A549 (cell line): ENCODE data around the gene GREM1. TPM values are rescaled to one million over a fixed set of nuclear protein-coding genes. Genes with fewer than 3 reads are reported as not detected.

Experiments used
- ATAC-seq, 2 experiments: fragments of 200-7000 bp in 1 of 2; fragments of >200 bp in 1 of 2; cut with Nextera tagmentation in 1 of 2; cut with Tn5 transposase in 1 of 2; 3 replicates each; pipeline versions ENCODE4 v1.8.0 to v1.9.1; 2018 to 2020; ENCODE audit warnings: mild to moderate bottlenecking in 1 of 2, moderate library complexity in 1 of 2
- CTCF ChIA-PET: fragments of 300-600 bp; sonication (Branson Sonifier 250); formaldehyde crosslinking; extraction: SDS; loops from one replicate; lab custom pipeline; 2021; ENCODE audit warnings: antibody characterized with exemption, inconsistent platforms; lab: Yijun Ruan, JAX
- POLR2A ChIA-PET: fragments of 350-600 bp; formaldehyde crosslinking; extraction: SDS; loops from one replicate; lab custom pipeline; 2021; ENCODE audit warnings: antibody characterized with exemption, inconsistent platforms; lab: Yijun Ruan, JAX
- DNase-seq, 2 experiments: peaks; one replicate each; pipeline versions ENCODE4 v3.0.0 to v3.0.0-alpha.2; 2011 to 2016; ENCODE audit warnings: low read depth in 1 of 2, low spot score in 1 of 2
- FAIRE-seq: peaks from 2 replicates; lab custom pipeline; 2011; peaks lifted over from hg19 to GRCh38; lab: Jason Lieb, UNC
- H3K27ac ChIP-seq, 2 experiments: fragments of >200 bp; sonication (Bioruptor Twin); formaldehyde crosslinking; 3 replicates each; pipeline ENCODE4 v1.5.1; 2016 to 2017
- H3K4me1 ChIP-seq: fragments of >200 bp; sonication (Bioruptor Twin); formaldehyde crosslinking; 3 replicates; pipeline ENCODE4 v1.6.1; 2016
- H3K4me2 ChIP-seq: fragments of >200 bp; sonication (Bioruptor Twin); formaldehyde crosslinking; 3 replicates; pipeline ENCODE4 v1.6.1; 2016
- H3K4me3 ChIP-seq: fragments of >200 bp; sonication (Bioruptor Twin); formaldehyde crosslinking; 3 replicates; pipeline ENCODE4 v1.5.1; 2016
- H3K9me3 ChIP-seq: fragments of >200 bp; sonication (Bioruptor Twin); formaldehyde crosslinking; 3 replicates; pipeline ENCODE4 v1.6.1; 2016
- BHLHE40 ChIP-seq: IDR thresholded peaks from 2 replicates; pipeline ENCODE4 v1.6.1; 2012; ENCODE audit warnings: low read depth, low read length, inconsistent platforms
- CBX2 ChIP-seq: fragments of 200-600 bp; sonication (generic); IDR thresholded peaks from 2 replicates; pipeline ENCODE4 v1.6.1; 2016; ENCODE audit warnings: low read depth, mild to moderate bottlenecking, borderline replicate concordance
- CHD2 ChIP-seq: fragments of 150-350 bp; IDR thresholded peaks from 2 replicates; pipeline ENCODE4 v1.6.1; 2014; ENCODE audit warnings: low read length; ENCODE audit not compliant: partially characterized antibody
- EP300 ChIP-seq, 2 experiments: fragments of >200 bp; sonication (Bioruptor Twin); formaldehyde crosslinking; IDR thresholded peaks; 2 replicates in 1 of 2; 3 replicates in 1 of 2; pipeline ENCODE4 v1.6.1; 2016 to 2017
- JUN ChIP-seq, 2 experiments: fragments of >200 bp; sonication (Bioruptor Twin); formaldehyde crosslinking; IDR thresholded peaks; 2 replicates in 1 of 2; 3 replicates in 1 of 2; pipeline ENCODE4 v1.6.1; 2016 to 2017
- KDM1A ChIP-seq: fragments of 200-600 bp; sonication (generic); IDR thresholded peaks from 2 replicates; pipeline ENCODE4 v1.6.1; 2016; ENCODE audit warnings: low read depth, mild to moderate bottlenecking
- KDM5A ChIP-seq: fragments of 200-600 bp; sonication (generic); IDR thresholded peaks from 2 replicates; pipeline ENCODE4 v1.6.1; 2016; ENCODE audit warnings: antibody characterized with exemption, mild to moderate bottlenecking
- MAFK ChIP-seq: fragments of 450-650 bp; IDR thresholded peaks from 2 replicates; pipeline ENCODE4 v1.6.1; 2014; ENCODE audit not compliant: partially characterized antibody
- MAZ ChIP-seq: fragments of 150-350 bp; IDR thresholded peaks from 2 replicates; pipeline ENCODE4 v1.6.1; 2014; ENCODE audit warnings: antibody characterized with exemption, low read depth, low read length, borderline replicate concordance
- RCOR1 ChIP-seq: fragments of 150-350 bp; IDR thresholded peaks from 2 replicates; pipeline ENCODE4 v1.6.1; 2014; ENCODE audit warnings: antibody characterized with exemption, low read length, low read depth
- TFCP2L1 ChIP-seq: fragments of 250-450 bp; sonication (Bioruptor Pico); IDR thresholded peaks from 2 replicates; pipeline ENCODE4 v1.5.0; 2021; ENCODE audit warnings: mild to moderate bottlenecking
- TP53 ChIP-seq: fragments of 250-450 bp; sonication (Bioruptor Pico); IDR thresholded peaks from 2 replicates; pipeline ENCODE4 v1.5.0; 2021; ENCODE audit warnings: mild to moderate bottlenecking, moderate library complexity
- ZC3H11A ChIP-seq: fragments of 450-650 bp; IDR thresholded peaks from 2 replicates; pipeline ENCODE4 v1.6.1; 2014; ENCODE audit warnings: antibody characterized with exemption, mild to moderate bottlenecking
- ZSCAN20 ChIP-seq: fragments of 250-450 bp; sonication (Bioruptor Pico); IDR thresholded peaks from 2 replicates; pipeline ENCODE4 v1.8.0; 2022; ENCODE audit warnings: mild to moderate bottlenecking, moderate library complexity
- WGBS: methylation state at CpG from one replicate; pipeline ENCODE4 v1.1.6; 2017; ENCODE audit errors: missing lambda C conversion rate; 5-methylcytosine and 5-hydroxymethylcytosine counted together
- polyA plus RNA-seq, 4 experiments: library from polyadenylated mRNA; depleted of rRNA in 3 of 4; stranded (reverse); fragments of >200 nt; fragmentation: RNase III in 1 of 4; extraction: RNeasy Plus Mini Kit Qiagen cat#74134 plus additional on column Dnase treatment in 1 of 4; gene quantifications; 2 replicates in 3 of 4; 3 replicates in 1 of 4; pipeline ENCODE4 v1.2.3, GENCODE V29; 2011 to 2017
- TF ChIP-seq, protein P1 (sequence below): fragments of 200-600 bp; sonication (generic); IDR thresholded peaks from 2 replicates; pipeline ENCODE4 v1.6.1; 2016; ENCODE audit warnings: antibody characterized with exemption, mild to moderate bottlenecking, moderate library complexity
- TF ChIP-seq, protein P2 (sequence below): fragments of >200 bp; sonication (Bioruptor Twin); formaldehyde crosslinking; IDR thresholded peaks from 2 replicates; pipeline ENCODE4 v1.6.1; 2016
- TF ChIP-seq, protein P3 (sequence below): IDR thresholded peaks from 2 replicates; pipeline ENCODE4 v1.6.1; 2012
- TF ChIP-seq, protein P4 (sequence below): fragments of 150-350 bp; IDR thresholded peaks from 2 replicates; pipeline ENCODE4 v1.6.1; 2014; ENCODE audit warnings: low read depth, mild to moderate bottlenecking, low read length
- TF ChIP-seq, protein P5 (sequence below): IDR thresholded peaks from 2 replicates; pipeline ENCODE4 v1.6.1; 2012; ENCODE audit warnings: low read depth, borderline replicate concordance
- TF ChIP-seq, protein P6 (sequence below): fragments of 450-650 bp; IDR thresholded peaks from 2 replicates; pipeline ENCODE4 v1.6.1; 2014; ENCODE audit warnings: antibody characterized with exemption

Gene GREM1
- polyA plus RNA-seq, 2 of the 4 experiments (the other 2 are of a cell fraction): 4.4 to 10.5 TPM

DNA sequence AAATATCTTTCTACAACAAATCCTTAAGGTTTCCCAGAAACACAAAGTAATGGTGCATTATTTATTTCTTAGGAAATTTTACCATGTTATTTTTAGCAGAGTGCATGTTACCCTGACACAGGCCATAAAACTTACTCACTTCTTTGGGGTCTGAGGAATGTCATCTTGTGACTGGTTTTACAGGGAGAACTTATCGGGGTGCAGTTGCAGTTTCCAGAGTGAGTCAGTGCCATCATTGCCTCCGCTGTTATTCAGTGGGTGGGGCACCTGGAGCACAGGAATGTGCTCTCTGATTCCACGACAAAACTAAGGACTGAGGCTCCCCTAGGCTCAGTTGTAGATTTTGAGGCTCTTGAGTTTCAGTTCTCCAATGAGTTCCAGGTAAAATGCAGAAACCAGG is 11.1 kb upstream of the GREM1 start:
- H3K4me1 ChIP-seq: peaks cover 9% of the 10 kb centered on the region
- POLR2A ChIA-PET: no interaction called here
- 64% methylated on average over 3 of the region's 3 CpGs for WGBS
- no peaks in the 10 kb centered on the region for H3K9me3 ChIP-seq
- ATAC-seq: no peak
- H3K4me2 ChIP-seq: no peak overlapping the region
- no peak for DNase-seq
- no peak overlapping the region for H3K27ac ChIP-seq
- FAIRE-seq: no peak
- TF ChIP-seq, protein P1, sequence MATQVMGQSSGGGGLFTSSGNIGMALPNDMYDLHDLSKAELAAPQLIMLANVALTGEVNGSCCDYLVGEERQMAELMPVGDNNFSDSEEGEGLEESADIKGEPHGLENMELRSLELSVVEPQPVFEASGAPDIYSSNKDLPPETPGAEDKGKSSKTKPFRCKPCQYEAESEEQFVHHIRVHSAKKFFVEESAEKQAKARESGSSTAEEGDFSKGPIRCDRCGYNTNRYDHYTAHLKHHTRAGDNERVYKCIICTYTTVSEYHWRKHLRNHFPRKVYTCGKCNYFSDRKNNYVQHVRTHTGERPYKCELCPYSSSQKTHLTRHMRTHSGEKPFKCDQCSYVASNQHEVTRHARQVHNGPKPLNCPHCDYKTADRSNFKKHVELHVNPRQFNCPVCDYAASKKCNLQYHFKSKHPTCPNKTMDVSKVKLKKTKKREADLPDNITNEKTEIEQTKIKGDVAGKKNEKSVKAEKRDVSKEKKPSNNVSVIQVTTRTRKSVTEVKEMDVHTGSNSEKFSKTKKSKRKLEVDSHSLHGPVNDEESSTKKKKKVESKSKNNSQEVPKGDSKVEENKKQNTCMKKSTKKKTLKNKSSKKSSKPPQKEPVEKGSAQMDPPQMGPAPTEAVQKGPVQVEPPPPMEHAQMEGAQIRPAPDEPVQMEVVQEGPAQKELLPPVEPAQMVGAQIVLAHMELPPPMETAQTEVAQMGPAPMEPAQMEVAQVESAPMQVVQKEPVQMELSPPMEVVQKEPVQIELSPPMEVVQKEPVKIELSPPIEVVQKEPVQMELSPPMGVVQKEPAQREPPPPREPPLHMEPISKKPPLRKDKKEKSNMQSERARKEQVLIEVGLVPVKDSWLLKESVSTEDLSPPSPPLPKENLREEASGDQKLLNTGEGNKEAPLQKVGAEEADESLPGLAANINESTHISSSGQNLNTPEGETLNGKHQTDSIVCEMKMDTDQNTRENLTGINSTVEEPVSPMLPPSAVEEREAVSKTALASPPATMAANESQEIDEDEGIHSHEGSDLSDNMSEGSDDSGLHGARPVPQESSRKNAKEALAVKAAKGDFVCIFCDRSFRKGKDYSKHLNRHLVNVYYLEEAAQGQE: no peak
- TF ChIP-seq CBX2: no peak
- TF ChIP-seq KDM5A: no peak
- TF ChIP-seq MAZ: no peak
- TF ChIP-seq, protein P2, sequence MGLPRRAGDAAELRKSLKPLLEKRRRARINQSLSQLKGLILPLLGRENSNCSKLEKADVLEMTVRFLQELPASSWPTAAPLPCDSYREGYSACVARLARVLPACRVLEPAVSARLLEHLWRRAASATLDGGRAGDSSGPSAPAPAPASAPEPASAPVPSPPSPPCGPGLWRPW: no peak
- TF ChIP-seq KDM1A: no peak
- TF ChIP-seq ZC3H11A: no peak
- no peak for TF ChIP-seq EP300 (IDR thresholded peaks at IDR 0.05)
- TF ChIP-seq, protein P3, sequence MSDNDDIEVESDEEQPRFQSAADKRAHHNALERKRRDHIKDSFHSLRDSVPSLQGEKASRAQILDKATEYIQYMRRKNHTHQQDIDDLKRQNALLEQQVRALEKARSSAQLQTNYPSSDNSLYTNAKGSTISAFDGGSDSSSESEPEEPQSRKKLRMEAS: no peak
- no peak for TF ChIP-seq RCOR1
- no peak for TF ChIP-seq ZSCAN20 (CRISPR knock-in tag)
- TF ChIP-seq CHD2: no peak
- no peak for TF ChIP-seq JUN (IDR thresholded peaks at IDR 0.05)
- TF ChIP-seq, protein P4, sequence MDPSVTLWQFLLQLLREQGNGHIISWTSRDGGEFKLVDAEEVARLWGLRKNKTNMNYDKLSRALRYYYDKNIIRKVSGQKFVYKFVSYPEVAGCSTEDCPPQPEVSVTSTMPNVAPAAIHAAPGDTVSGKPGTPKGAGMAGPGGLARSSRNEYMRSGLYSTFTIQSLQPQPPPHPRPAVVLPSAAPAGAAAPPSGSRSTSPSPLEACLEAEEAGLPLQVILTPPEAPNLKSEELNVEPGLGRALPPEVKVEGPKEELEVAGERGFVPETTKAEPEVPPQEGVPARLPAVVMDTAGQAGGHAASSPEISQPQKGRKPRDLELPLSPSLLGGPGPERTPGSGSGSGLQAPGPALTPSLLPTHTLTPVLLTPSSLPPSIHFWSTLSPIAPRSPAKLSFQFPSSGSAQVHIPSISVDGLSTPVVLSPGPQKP: no peak
- no peak overlapping the region for H3K4me3 ChIP-seq
- CTCF ChIA-PET: interaction anchor here (1.1 to 1.2 kb wide), 3 partner anchors 20 to 57 kb away, joined by 3 to 6 read pairs (median 4); no protein-coding TSS in a partner anchor

DNA sequence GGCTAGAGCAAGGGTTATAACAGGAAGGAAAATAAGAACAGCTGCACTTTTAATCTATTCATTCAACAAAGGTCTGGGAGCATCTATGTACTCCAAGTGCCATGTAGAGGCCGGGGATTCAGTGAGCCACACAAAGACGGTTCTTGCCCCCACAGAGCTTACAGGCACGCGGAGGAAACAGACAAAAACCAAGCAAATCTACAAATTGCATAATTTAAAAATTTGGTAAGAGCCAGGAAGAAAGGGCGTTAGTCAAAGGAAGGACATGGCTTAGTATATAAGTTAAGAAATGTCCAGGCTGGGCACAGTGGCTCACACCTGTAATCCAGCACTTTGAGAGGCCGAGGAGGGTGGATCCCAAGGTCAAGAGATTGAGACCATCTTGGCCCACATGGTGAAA is 10.4 kb upstream of the GREM1 start:
- Histone ChIP-seq H3K4me3 (no peak overlapping the region), H3K4me2 (no peak overlapping the region), H3K27ac (no peak overlapping the region), H3K9me3 (no peaks in the 10 kb centered on the region), H3K4me1 (peaks cover 9% of the 10 kb centered on the region)
- no peak for TF ChIP-seq MAFK
- TF ChIP-seq, protein P5, sequence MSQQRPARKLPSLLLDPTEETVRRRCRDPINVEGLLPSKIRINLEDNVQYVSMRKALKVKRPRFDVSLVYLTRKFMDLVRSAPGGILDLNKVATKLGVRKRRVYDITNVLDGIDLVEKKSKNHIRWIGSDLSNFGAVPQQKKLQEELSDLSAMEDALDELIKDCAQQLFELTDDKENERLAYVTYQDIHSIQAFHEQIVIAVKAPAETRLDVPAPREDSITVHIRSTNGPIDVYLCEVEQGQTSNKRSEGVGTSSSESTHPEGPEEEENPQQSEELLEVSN: no peak
- no peak for TF ChIP-seq TP53
- TF ChIP-seq TFCP2L1 (CRISPR knock-in tag): no peak
- TF ChIP-seq, protein P1: no peak
- TF ChIP-seq, protein P6, sequence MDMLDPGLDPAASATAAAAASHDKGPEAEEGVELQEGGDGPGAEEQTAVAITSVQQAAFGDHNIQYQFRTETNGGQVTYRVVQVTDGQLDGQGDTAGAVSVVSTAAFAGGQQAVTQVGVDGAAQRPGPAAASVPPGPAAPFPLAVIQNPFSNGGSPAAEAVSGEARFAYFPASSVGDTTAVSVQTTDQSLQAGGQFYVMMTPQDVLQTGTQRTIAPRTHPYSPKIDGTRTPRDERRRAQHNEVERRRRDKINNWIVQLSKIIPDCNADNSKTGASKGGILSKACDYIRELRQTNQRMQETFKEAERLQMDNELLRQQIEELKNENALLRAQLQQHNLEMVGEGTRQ: no peak
- no peak for TF ChIP-seq RCOR1
- TF ChIP-seq BHLHE40: no peak
- no peak for ATAC-seq
- no peak for FAIRE-seq
- ChIA-PET CTCF (interaction anchor here (1.2 to 2.5 kb wide), 2 partner anchors 20 to 45 kb away, joined by 6 to 15 read pairs; no protein-coding TSS in a partner anchor), POLR2A (no interaction called here)
- DNase-seq: no peak
- WGBS: 59% methylated on average over 6 of the region's 6 CpGs
